ENCODE measurements around the gene ERCC1. TPM values are rescaled to one million over a fixed set of nuclear protein-coding genes. Genes with fewer than 3 reads are reported as not detected.

The ERCC1 gene
- total RNA-seq, 1 experiment from 2014 or later: 103 TPM

DNA sequence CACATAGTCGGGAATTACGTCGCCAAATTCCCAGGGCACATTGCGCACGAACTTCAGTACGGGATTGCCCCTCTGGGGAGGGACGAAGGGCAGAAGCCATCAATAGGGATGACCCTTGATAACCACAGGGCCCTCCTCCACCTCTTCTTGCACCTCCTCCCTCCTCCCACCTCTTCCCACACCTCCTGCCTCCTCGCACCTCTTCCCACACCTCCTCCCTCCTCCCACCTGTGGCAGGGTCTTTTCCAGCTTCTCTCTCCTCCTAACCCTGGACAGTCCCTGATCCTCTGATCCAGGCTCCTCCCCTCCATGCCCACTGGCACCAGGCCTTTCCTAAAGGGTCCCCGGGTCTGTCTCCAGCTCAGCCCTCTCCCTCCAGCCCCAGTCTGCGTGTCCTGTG, 3.4 kb downstream of the ERCC1 start:
- Histone ChIP-seq H3K79me2 (ENCODE audit: insufficient read depth, low read length) (peaks cover 35% of the 10 kb centered on the region), H3K36me3 (ENCODE audit: control insufficient read depth in 1 of 2, insufficient read depth in 2 of 2, low read length in 2 of 2) (peaks cover 11 to 26% of the 10 kb centered on the region in 2 experiments; a peak in 3 of 4 replicates), H3K4me3 (replicated peaks in 1 of 2; ENCODE audit: low read depth in 1 of 2, low read length in 2 of 2) (no peak overlapping the region), H3K9me3 (ENCODE audit: control insufficient read depth in 1 of 2, insufficient read depth in 1 of 2, low read depth in 1 of 2, low read length in 2 of 2) (no peaks in the 10 kb centered on the region), H3K27ac (ENCODE audit: low read depth, low read length) (no peak overlapping the region), H3K4me2 (ENCODE audit: low read length) (no peak overlapping the region), H3K9me2 (ENCODE audit: insufficient read depth) (no peaks in the 10 kb centered on the region), H3K27me3 (ENCODE audit: insufficient read depth, low read length) (no peaks in the 10 kb centered on the region), H3K4me1 (ENCODE audit: control insufficient read depth in 1 of 2, insufficient read depth in 2 of 2, low read length in 2 of 2) (peaks cover 23 to 64% of the 10 kb centered on the region in 2 experiments), H3K9ac (ENCODE audit: low read length) (no peak overlapping the region), H2AFZ (ENCODE audit: low read depth, low read length, poor library complexity, severe bottlenecking) (no peak overlapping the region), H4K20me1 (ENCODE audit: insufficient read depth) (no peaks in the 10 kb centered on the region)
- ATAC-seq (no peak), DNase-seq (ENCODE audit: low read depth, low spot score) (no peak)
- no TSS peak for BruUV-seq (replicated peaks)
- intact Hi-C loops (cut with micrococcal nuclease): no loop called here
- TF ChIP-seq, protein P1, sequence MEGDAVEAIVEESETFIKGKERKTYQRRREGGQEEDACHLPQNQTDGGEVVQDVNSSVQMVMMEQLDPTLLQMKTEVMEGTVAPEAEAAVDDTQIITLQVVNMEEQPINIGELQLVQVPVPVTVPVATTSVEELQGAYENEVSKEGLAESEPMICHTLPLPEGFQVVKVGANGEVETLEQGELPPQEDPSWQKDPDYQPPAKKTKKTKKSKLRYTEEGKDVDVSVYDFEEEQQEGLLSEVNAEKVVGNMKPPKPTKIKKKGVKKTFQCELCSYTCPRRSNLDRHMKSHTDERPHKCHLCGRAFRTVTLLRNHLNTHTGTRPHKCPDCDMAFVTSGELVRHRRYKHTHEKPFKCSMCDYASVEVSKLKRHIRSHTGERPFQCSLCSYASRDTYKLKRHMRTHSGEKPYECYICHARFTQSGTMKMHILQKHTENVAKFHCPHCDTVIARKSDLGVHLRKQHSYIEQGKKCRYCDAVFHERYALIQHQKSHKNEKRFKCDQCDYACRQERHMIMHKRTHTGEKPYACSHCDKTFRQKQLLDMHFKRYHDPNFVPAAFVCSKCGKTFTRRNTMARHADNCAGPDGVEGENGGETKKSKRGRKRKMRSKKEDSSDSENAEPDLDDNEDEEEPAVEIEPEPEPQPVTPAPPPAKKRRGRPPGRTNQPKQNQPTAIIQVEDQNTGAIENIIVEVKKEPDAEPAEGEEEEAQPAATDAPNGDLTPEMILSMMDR (IDR thresholded peaks at IDR 0.05 in 2 of 3, conservative IDR thresholded peaks at IDR 0.05 in 1 of 3; ENCODE audit: borderline replicate concordance in 1 of 3, insufficient read depth in 1 of 3, low read depth in 2 of 3, low read length in 2 of 3): no peak
- TF ChIP-seq, protein P2, sequence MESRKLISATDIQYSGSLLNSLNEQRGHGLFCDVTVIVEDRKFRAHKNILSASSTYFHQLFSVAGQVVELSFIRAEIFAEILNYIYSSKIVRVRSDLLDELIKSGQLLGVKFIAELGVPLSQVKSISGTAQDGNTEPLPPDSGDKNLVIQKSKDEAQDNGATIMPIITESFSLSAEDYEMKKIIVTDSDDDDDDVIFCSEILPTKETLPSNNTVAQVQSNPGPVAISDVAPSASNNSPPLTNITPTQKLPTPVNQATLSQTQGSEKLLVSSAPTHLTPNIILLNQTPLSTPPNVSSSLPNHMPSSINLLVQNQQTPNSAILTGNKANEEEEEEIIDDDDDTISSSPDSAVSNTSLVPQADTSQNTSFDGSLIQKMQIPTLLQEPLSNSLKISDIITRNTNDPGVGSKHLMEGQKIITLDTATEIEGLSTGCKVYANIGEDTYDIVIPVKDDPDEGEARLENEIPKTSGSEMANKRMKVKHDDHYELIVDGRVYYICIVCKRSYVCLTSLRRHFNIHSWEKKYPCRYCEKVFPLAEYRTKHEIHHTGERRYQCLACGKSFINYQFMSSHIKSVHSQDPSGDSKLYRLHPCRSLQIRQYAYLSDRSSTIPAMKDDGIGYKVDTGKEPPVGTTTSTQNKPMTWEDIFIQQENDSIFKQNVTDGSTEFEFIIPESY (IDR thresholded peaks at IDR 0.05; ENCODE audit: extremely low read depth, insufficient replicate concordance, low read length): no peak
- TF ChIP-seq SRF (IDR thresholded peaks at IDR 0.05; ENCODE audit: low read depth) (no peak), CBX3 (IDR thresholded peaks at IDR 0.05; ENCODE audit: low read depth) (no peak), SIN3A (IDR thresholded peaks at IDR 0.05; ENCODE audit: low read depth) (no peak)
- TF ChIP-seq, protein P3, sequence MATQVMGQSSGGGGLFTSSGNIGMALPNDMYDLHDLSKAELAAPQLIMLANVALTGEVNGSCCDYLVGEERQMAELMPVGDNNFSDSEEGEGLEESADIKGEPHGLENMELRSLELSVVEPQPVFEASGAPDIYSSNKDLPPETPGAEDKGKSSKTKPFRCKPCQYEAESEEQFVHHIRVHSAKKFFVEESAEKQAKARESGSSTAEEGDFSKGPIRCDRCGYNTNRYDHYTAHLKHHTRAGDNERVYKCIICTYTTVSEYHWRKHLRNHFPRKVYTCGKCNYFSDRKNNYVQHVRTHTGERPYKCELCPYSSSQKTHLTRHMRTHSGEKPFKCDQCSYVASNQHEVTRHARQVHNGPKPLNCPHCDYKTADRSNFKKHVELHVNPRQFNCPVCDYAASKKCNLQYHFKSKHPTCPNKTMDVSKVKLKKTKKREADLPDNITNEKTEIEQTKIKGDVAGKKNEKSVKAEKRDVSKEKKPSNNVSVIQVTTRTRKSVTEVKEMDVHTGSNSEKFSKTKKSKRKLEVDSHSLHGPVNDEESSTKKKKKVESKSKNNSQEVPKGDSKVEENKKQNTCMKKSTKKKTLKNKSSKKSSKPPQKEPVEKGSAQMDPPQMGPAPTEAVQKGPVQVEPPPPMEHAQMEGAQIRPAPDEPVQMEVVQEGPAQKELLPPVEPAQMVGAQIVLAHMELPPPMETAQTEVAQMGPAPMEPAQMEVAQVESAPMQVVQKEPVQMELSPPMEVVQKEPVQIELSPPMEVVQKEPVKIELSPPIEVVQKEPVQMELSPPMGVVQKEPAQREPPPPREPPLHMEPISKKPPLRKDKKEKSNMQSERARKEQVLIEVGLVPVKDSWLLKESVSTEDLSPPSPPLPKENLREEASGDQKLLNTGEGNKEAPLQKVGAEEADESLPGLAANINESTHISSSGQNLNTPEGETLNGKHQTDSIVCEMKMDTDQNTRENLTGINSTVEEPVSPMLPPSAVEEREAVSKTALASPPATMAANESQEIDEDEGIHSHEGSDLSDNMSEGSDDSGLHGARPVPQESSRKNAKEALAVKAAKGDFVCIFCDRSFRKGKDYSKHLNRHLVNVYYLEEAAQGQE (IDR thresholded peaks at IDR 0.05; ENCODE audit: low read depth): no peak
- ChIA-PET CTCF (no interaction called here), RAD21 (ENCODE audit: low non-redundant PET in 1 of 2, low total read pairs in 2 of 2, uncharacterized antibody in 2 of 2, unreplicated experiment in 2 of 2) (no interaction called here), POLR2A (no interaction called here)
